Measurements from ENCODE around the gene CREBZF. TPM values are rescaled to one million over a fixed set of nuclear protein-coding genes. Genes with fewer than 3 reads are reported as not detected.

The CREBZF gene
- polyA plus RNA-seq (2013, experiment 1 of 2): 13.1 TPM
- 13.7 TPM for polyA plus RNA-seq (2013, experiment 2 of 2)

GRCh38 chr11:85664615-85665481, at the start of gene CREBZF:
TSS of gene CREBZF (minus strand) at chr11:85665129. CDS start at chr11:85664875, 254 bp downstream.
- Histone ChIP-seq H3K27ac (ENCODE audit: low read length, poor library complexity, severe bottlenecking) (peak within 1 kb of the TSS; percentile 96), H2AFZ (ENCODE audit: low read depth, low read length) (peak within 1 kb of the TSS; percentile 88), H3K4me3 (ENCODE audit: insufficient read depth in 1 of 2, low read depth in 1 of 2, low read length in 2 of 2) (peak within 1 kb of the TSS; percentile 92 to 96), H3K79me1 (replicated peaks; ENCODE audit: low read length, poor library complexity, severe bottlenecking) (no peaks in the 10 kb centered on the region), H3K4ac (ENCODE audit: low read depth in 1 of 2, low read length in 2 of 2) (peak within 1 kb of the TSS; percentile 45 to 91), H2BK12ac (ENCODE audit: low read length in 2 of 2) (no peak within 1 kb of the TSS), H3K14ac (ENCODE audit: low read length in 2 of 2) (peak within 1 kb of the TSS; percentile 93 to 99), H2BK120ac (ENCODE audit: low read depth, low read length) (peak within 1 kb of the TSS; percentile 89), H3K9me3 (ENCODE audit: control insufficient read depth, low read length) (no peaks in the 10 kb centered on the region), H4K91ac (ENCODE audit: low read length) (peak within 1 kb of the TSS; percentile 93), H2AK5ac (ENCODE audit: low read length, severe bottlenecking) (peak within 1 kb of the TSS; percentile 61), H3K18ac (ENCODE audit: low read depth in 1 of 2, low read length in 2 of 2) (peak within 1 kb of the TSS; percentile 50 to 67), H4K8ac (ENCODE audit: low read length) (peak within 1 kb of the TSS; percentile 96), H3K9ac (ENCODE audit: low read length) (peak within 1 kb of the TSS; percentile 99), H3K4me2 (ENCODE audit: low read length, poor library complexity, severe bottlenecking) (peak within 1 kb of the TSS; percentile 45), H2BK15ac (ENCODE audit: low read depth, poor library complexity, severe bottlenecking) (peak within 1 kb of the TSS; percentile 52), H2BK5ac (ENCODE audit: low read depth, low read length, poor library complexity, severe bottlenecking) (peak within 1 kb of the TSS; percentile 84), H3K23ac (ENCODE audit: low read length in 2 of 2) (peak within 1 kb of the TSS; percentile 95 to 99), H3K4me1 (ENCODE audit: control insufficient read depth, insufficient read depth, low read depth, low read length) (no peaks in the 10 kb centered on the region), H3K36me3 (ENCODE audit: control insufficient read depth in 1 of 2, insufficient read depth in 2 of 2, low read depth in 1 of 2, low read length in 2 of 2) (peaks cover 0 to 28% of the 10 kb centered on the region in 2 experiments), H3K27me3 (ENCODE audit: control insufficient read depth in 1 of 2, insufficient read depth in 1 of 2, low read length in 2 of 2) (no peaks in the 10 kb centered on the region)
- peak; percentile 95 for DNase-seq
- 2% methylated on average over 48 of the region's 67 CpGs for whole genome bisulfite sequencing

GRCh38 chr11:85712953-85713352, 48.0 kb upstream of the CREBZF start:
- Histone ChIP-seq H3K4me1 (ENCODE audit: control insufficient read depth, insufficient read depth, low read depth, low read length) (peaks cover 3% of the 10 kb centered on the region), H2BK15ac (ENCODE audit: low read depth, poor library complexity, severe bottlenecking) (no peak overlapping the region), H3K9ac (ENCODE audit: low read length) (no peak overlapping the region), H3K79me1 (replicated peaks; ENCODE audit: low read length, poor library complexity, severe bottlenecking) (peaks cover 6% of the 10 kb centered on the region), H3K27ac (ENCODE audit: low read length, poor library complexity, severe bottlenecking) (peak overlapping the region; percentile 69), H2BK12ac (ENCODE audit: low read length in 2 of 2) (no peak overlapping the region), H2BK5ac (ENCODE audit: low read depth, low read length, poor library complexity, severe bottlenecking) (peak overlapping the region; percentile 68), H3K23ac (ENCODE audit: low read length in 2 of 2) (no peak overlapping the region), H3K4ac (ENCODE audit: low read depth in 1 of 2, low read length in 2 of 2) (no peak overlapping the region), H3K14ac (ENCODE audit: low read length in 2 of 2) (no peak overlapping the region), H3K36me3 (ENCODE audit: control insufficient read depth in 1 of 2, insufficient read depth in 2 of 2, low read depth in 1 of 2, low read length in 2 of 2) (peaks cover 0 to 12% of the 10 kb centered on the region in 2 experiments), H2AK5ac (ENCODE audit: low read length, severe bottlenecking) (no peak overlapping the region), H2BK120ac (ENCODE audit: low read depth, low read length) (no peak overlapping the region), H2AFZ (ENCODE audit: low read depth, low read length) (no peak overlapping the region), H3K18ac (ENCODE audit: low read depth in 1 of 2, low read length in 2 of 2) (no peak overlapping the region), H4K8ac (ENCODE audit: low read length) (no peak overlapping the region), H3K9me3 (ENCODE audit: control insufficient read depth, low read length) (no peaks in the 10 kb centered on the region), H4K91ac (ENCODE audit: low read length) (no peak overlapping the region), H3K4me3 (ENCODE audit: insufficient read depth in 1 of 2, low read depth in 1 of 2, low read length in 2 of 2) (no peak overlapping the region), H3K27me3 (ENCODE audit: control insufficient read depth in 1 of 2, insufficient read depth in 1 of 2, low read length in 2 of 2) (no peaks in the 10 kb centered on the region), H3K4me2 (ENCODE audit: low read length, poor library complexity, severe bottlenecking) (no peak overlapping the region)
- DNase-seq: no peak
- WGBS: 95% methylated on average over 3 of the region's 3 CpGs

- no peaks in the 10 kb centered on the region for H3K27me3 ChIP-seq (ENCODE audit: control insufficient read depth in 1 of 2, insufficient read depth in 1 of 2, low read length in 2 of 2)
- no peak overlapping the region for H3K4ac ChIP-seq (ENCODE audit: low read depth in 1 of 2, low read length in 2 of 2)
- H2BK5ac ChIP-seq (ENCODE audit: low read depth, low read length, poor library complexity, severe bottlenecking): no peak overlapping the region
- no peak overlapping the region for H2BK120ac ChIP-seq (ENCODE audit: low read depth, low read length)
- H3K18ac ChIP-seq (ENCODE audit: low read depth in 1 of 2, low read length in 2 of 2): no peak overlapping the region
- WGBS: 71% methylated on average over 4 of the region's 5 CpGs
- no peak for DNase-seq
- H3K4me2 ChIP-seq (ENCODE audit: low read length, poor library complexity, severe bottlenecking): no peak overlapping the region
- peaks cover 3 to 19% of the 10 kb centered on the region in 2 experiments for H3K36me3 ChIP-seq (ENCODE audit: control insufficient read depth in 1 of 2, insufficient read depth in 2 of 2, low read depth in 1 of 2, low read length in 2 of 2)
- no peak overlapping the region for H2BK12ac ChIP-seq (ENCODE audit: low read length in 2 of 2)
- peaks cover 6% of the 10 kb centered on the region for H3K79me1 ChIP-seq (replicated peaks; ENCODE audit: low read length, poor library complexity, severe bottlenecking)
- H2BK15ac ChIP-seq (ENCODE audit: low read depth, poor library complexity, severe bottlenecking): no peak overlapping the region
- no peak overlapping the region for H3K9ac ChIP-seq (ENCODE audit: low read length)
- H4K91ac ChIP-seq (ENCODE audit: low read length): no peak overlapping the region
- H3K27ac ChIP-seq (ENCODE audit: low read length, poor library complexity, severe bottlenecking): no peak overlapping the region
- no peak overlapping the region for H3K14ac ChIP-seq (ENCODE audit: low read length in 2 of 2)
- H3K9me3 ChIP-seq (ENCODE audit: control insufficient read depth, low read length): no peaks in the 10 kb centered on the region
- H2AK5ac ChIP-seq (ENCODE audit: low read length, severe bottlenecking): peak overlapping the region; percentile 49
- H3K4me1 ChIP-seq (ENCODE audit: control insufficient read depth, insufficient read depth, low read depth, low read length): peaks cover 3% of the 10 kb centered on the region
- H2AFZ ChIP-seq (ENCODE audit: low read depth, low read length): no peak overlapping the region
- H3K4me3 ChIP-seq (ENCODE audit: insufficient read depth in 1 of 2, low read depth in 1 of 2, low read length in 2 of 2): no peak overlapping the region
- H4K8ac ChIP-seq (ENCODE audit: low read length): no peak overlapping the region
- no peak overlapping the region for H3K23ac ChIP-seq (ENCODE audit: low read length in 2 of 2)
These were observed 46.0 kb upstream of the CREBZF start for GRCh38 chr11:85710917-85711316.

GRCh38 chr11:85709941-85710702, 45.2 kb upstream of the CREBZF start:
- H4K8ac ChIP-seq (ENCODE audit: low read length): no peak overlapping the region
- H2BK120ac ChIP-seq (ENCODE audit: low read depth, low read length): no peak overlapping the region
- no peak overlapping the region for H2BK15ac ChIP-seq (ENCODE audit: low read depth, poor library complexity, severe bottlenecking)
- H3K4me3 ChIP-seq (ENCODE audit: insufficient read depth in 1 of 2, low read depth in 1 of 2, low read length in 2 of 2): no peak overlapping the region
- H2BK12ac ChIP-seq (ENCODE audit: low read length in 2 of 2): no peak overlapping the region
- no peak overlapping the region for H3K9ac ChIP-seq (ENCODE audit: low read length)
- no peak overlapping the region for H3K27ac ChIP-seq (ENCODE audit: low read length, poor library complexity, severe bottlenecking)
- H3K79me1 ChIP-seq (replicated peaks; ENCODE audit: low read length, poor library complexity, severe bottlenecking): peaks cover 6% of the 10 kb centered on the region
- H4K91ac ChIP-seq (ENCODE audit: low read length): no peak overlapping the region
- no peaks in the 10 kb centered on the region for H3K9me3 ChIP-seq (ENCODE audit: control insufficient read depth, low read length)
- no peak overlapping the region for H2AFZ ChIP-seq (ENCODE audit: low read depth, low read length)
- H3K4me2 ChIP-seq (ENCODE audit: low read length, poor library complexity, severe bottlenecking): no peak overlapping the region
- H3K4me1 ChIP-seq (ENCODE audit: control insufficient read depth, insufficient read depth, low read depth, low read length): peaks cover 3% of the 10 kb centered on the region
- no peak overlapping the region for H3K14ac ChIP-seq (ENCODE audit: low read length in 2 of 2)
- no peaks in the 10 kb centered on the region for H3K27me3 ChIP-seq (ENCODE audit: control insufficient read depth in 1 of 2, insufficient read depth in 1 of 2, low read length in 2 of 2)
- WGBS: no CpG with 5 or more reads among the region's 5 CpGs
- no peak overlapping the region for H3K23ac ChIP-seq (ENCODE audit: low read length in 2 of 2)
- DNase-seq: no peak
- H3K36me3 ChIP-seq (ENCODE audit: control insufficient read depth in 1 of 2, insufficient read depth in 2 of 2, low read depth in 1 of 2, low read length in 2 of 2): peaks cover 3 to 19% of the 10 kb centered on the region in 2 experiments
- no peak overlapping the region for H3K4ac ChIP-seq (ENCODE audit: low read depth in 1 of 2, low read length in 2 of 2)
- H3K18ac ChIP-seq (ENCODE audit: low read depth in 1 of 2, low read length in 2 of 2): no peak overlapping the region
- no peak overlapping the region for H2AK5ac ChIP-seq (ENCODE audit: low read length, severe bottlenecking)
- no peak overlapping the region for H2BK5ac ChIP-seq (ENCODE audit: low read depth, low read length, poor library complexity, severe bottlenecking)

Measured in mesenchymal stem cell (in vitro differentiated cells and primary cell).